Osteoblast (primary cell): ENCODE results near the gene NR2F6. TPM values are rescaled to one million over a fixed set of nuclear protein-coding genes. Genes with fewer than 3 reads are reported as not detected.

Source experiments
- DNase-seq: peaks from one replicate; pipeline ENCODE4 v3.0.0; 2011; ENCODE audit warnings: low spot score, mixed read lengths; ENCODE audit not compliant: insufficient read length; ENCODE audit errors: missing footprints
- H2AFZ ChIP-seq: 2 replicates; pipeline ENCODE4 v1.6.0; 2011; ENCODE audit warnings: mild to moderate bottlenecking, low read length
- H3K27ac ChIP-seq: 2 replicates; pipeline ENCODE4 v1.5.1; 2011; ENCODE audit warnings: mild to moderate bottlenecking, low read depth, low read length, moderate library complexity
- H3K27me3 ChIP-seq: 2 replicates; pipeline ENCODE4 v1.6.0; 2012; ENCODE audit warnings: mild to moderate bottlenecking, control low read depth, inconsistent platforms, low read length, moderate library complexity; ENCODE audit not compliant: insufficient read depth
- H3K36me3 ChIP-seq: 2 replicates; pipeline ENCODE4 v1.5.1; 2011; ENCODE audit warnings: mild to moderate bottlenecking, low read length, control low read depth, moderate library complexity; ENCODE audit not compliant: insufficient read depth
- H3K4me1 ChIP-seq: 2 replicates; pipeline ENCODE4 v1.5.1; 2011; ENCODE audit warnings: mild to moderate bottlenecking, low read length, control low read depth, moderate library complexity; ENCODE audit not compliant: insufficient read depth
- H3K4me2 ChIP-seq: 2 replicates; pipeline ENCODE4 v1.6.0; 2011; ENCODE audit warnings: mild to moderate bottlenecking, low read length; ENCODE audit not compliant: insufficient read depth
- H3K4me3 ChIP-seq: fragments of 200-600 bp; sonication (generic); 3 replicates; pipeline ENCODE4 v1.5.1; 2012; ENCODE audit warnings: mild to moderate bottlenecking, low read length, inconsistent platforms; ENCODE audit not compliant: insufficient read depth
- H3K79me2 ChIP-seq: 2 replicates; pipeline ENCODE4 v1.6.0; 2012; ENCODE audit warnings: mild to moderate bottlenecking, low read length, control low read depth, inconsistent platforms; ENCODE audit not compliant: insufficient read depth
- H3K9me3 ChIP-seq: 2 replicates; pipeline ENCODE4 v1.5.1; 2011; ENCODE audit warnings: low read depth, low read length, control low read depth
- H4K20me1 ChIP-seq: 2 replicates; pipeline ENCODE4 v1.6.0; 2012; ENCODE audit warnings: mild to moderate bottlenecking, low read length, control low read depth; ENCODE audit not compliant: insufficient read depth
- total RNA-seq: library from RNA; depleted of rRNA; stranded (reverse); fragments of >200 nt; gene quantifications from 2 replicates; pipeline ENCODE4 v1.2.3, GENCODE V29; 2012
- TF ChIP-seq, protein P1 (sequence below): IDR thresholded peaks from 2 replicates; pipeline ENCODE4 v1.5.1; 2011; ENCODE audit warnings: mild to moderate bottlenecking, low read depth, low read length, moderate library complexity; ENCODE audit errors: extremely low read depth

NR2F6 gene
- total RNA-seq, 1 donor, result 32.2 TPM

DNA sequence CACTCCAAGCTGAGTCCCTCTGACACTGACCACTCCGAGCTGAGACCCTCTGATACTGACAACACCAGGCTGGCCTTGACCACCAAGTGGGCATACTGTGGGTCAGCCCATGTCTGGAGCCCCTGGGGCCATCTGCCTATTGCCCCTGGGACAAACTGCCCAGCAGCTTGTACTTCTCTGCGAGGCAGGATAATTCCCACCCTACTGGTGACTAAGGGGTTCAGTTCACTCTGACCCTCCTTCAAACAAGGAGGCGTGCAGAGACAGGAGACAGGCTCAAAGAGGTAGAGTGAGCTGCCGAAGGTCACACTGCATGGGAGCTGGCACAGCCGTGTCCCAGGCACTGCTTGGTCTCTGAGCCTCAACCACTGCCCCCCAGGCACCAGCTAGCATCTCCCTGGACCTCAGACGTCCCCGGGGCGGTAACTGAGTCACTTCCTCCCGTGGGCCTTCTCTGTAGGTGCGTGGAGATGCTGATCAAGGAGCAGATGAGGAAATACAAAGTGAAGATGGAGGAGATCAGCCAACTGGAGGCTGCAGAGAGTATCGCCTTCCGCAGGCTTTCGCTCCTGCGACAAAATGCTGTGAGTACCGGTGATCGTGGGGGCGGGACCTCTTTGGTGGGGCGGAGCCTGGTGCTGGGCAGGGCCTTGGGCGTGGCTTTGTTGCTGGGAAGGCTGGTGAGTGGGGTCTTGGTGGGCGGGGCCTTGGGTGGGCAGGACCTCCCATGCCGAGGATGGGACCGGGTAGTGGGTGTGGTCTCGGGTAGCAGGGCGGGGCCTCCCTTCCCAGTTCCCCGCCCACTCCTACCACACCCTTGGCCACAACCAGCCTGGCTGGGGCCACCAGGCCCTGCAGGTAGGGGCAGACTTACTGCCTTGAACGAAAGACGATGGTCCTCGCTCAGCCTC is 36.3 kb downstream of the NR2F6 start:
- Histone ChIP-seq H3K79me2 (no peaks in the 10 kb centered on the region), H2AFZ (no peak overlapping the region), H3K4me2 (no peak overlapping the region), H3K9me3 (no peaks in the 10 kb centered on the region), H4K20me1 (peaks cover 9% of the 10 kb centered on the region), H3K4me1 (peaks cover 4% of the 10 kb centered on the region), H3K27me3 (no peaks in the 10 kb centered on the region), H3K27ac (no peak overlapping the region), H3K4me3 (no peak overlapping the region), H3K36me3 (peaks cover 59% of the 10 kb centered on the region)
- TF ChIP-seq, protein P1, sequence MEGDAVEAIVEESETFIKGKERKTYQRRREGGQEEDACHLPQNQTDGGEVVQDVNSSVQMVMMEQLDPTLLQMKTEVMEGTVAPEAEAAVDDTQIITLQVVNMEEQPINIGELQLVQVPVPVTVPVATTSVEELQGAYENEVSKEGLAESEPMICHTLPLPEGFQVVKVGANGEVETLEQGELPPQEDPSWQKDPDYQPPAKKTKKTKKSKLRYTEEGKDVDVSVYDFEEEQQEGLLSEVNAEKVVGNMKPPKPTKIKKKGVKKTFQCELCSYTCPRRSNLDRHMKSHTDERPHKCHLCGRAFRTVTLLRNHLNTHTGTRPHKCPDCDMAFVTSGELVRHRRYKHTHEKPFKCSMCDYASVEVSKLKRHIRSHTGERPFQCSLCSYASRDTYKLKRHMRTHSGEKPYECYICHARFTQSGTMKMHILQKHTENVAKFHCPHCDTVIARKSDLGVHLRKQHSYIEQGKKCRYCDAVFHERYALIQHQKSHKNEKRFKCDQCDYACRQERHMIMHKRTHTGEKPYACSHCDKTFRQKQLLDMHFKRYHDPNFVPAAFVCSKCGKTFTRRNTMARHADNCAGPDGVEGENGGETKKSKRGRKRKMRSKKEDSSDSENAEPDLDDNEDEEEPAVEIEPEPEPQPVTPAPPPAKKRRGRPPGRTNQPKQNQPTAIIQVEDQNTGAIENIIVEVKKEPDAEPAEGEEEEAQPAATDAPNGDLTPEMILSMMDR, result no peak
- peak; percentile 89 for DNase-seq

DNA sequence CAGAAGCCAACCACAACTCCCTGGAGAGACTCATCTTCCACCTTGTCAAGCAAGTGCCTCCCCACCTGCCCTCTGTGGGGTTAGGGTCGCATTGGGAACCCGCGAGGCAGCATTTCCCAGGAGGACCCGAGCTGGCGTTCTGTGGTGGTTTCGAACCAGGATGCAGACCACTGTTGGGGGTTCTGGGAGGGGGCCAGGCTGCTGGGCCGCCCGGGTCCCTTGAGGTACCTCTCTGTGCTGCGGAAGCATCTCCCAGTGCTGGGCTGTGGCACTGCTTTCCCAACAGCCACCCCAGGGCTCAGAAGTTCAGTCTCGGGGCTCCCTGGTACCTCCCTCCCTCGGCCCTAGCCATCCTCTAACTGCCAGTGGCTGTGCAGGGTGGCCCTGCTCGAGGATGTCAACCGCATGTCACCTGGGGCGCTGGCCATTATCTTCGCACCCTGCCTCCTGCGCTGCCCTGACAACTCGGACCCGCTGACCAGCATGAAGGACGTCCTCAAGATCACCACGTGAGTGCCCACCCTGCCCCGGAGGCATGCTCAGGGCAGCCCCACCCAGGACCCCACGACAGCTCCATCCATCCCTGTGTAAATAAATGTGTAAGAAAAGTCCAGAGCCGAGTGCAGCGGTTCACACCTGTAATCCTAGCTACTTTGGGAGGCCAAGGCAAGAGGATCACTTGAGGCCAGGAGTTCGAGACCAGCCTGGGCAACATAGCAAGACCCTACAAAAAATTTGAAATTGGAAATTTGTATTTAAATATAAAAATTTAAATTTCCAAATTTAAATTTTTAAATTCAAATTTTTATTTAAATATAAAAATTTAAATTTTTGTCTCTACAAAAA is 38.8 kb downstream of the NR2F6 start:
- Histone ChIP-seq H3K9me3 (no peaks in the 10 kb centered on the region), H3K4me2 (no peak overlapping the region), H3K4me3 (no peak overlapping the region), H3K27ac (no peak overlapping the region), H3K79me2 (no peaks in the 10 kb centered on the region), H4K20me1 (peaks cover 15% of the 10 kb centered on the region), H3K4me1 (peaks cover 4% of the 10 kb centered on the region), H2AFZ (no peak overlapping the region), H3K36me3 (peaks cover 64% of the 10 kb centered on the region), H3K27me3 (no peaks in the 10 kb centered on the region)
- peak; percentile 44 for DNase-seq
- TF ChIP-seq, protein P1, result no peak

DNA sequence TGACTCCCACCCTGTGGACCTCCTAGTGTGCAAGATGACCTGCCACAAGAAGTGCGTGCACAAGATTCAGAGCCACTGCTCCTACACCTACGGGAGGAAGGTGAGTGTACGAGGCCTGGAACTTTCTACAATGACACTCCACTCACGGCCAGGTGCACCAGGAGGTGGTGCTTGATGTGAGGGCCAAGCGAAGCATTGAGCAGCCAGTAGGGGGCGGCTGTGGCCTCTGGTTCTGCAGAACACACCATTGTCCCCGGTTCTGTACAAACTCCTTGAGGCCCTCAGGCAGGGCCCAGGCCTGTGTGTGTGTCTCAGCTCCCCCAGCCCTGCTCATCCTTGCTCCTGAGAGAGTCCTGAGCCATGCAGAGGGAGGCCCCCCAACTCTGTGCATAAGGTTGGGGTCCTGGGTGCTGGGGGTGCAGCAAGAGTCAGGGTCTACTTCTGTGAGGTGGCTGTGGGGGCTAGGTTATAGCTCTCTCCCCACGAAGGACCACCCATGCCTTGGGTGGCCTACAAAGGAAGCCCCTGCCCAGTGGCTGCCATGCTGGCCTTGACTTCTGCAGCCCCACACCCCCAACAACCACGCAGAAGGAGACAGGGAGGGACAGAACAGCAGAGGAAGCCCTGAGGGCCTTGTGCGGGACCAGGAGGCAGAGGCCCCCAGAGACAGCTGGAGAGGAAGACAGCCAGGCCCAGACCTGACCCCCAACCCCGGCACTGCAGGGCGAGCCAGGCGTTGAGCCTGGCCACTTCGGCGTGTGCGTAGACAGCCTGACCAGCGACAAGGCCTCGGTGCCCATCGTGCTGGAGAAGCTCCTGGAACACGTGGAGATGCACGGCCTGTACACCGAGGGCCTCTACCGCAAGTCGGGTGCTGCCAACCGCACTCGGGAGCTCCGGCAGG is 40.2 kb downstream of the NR2F6 start:
- peaks cover 70% of the 10 kb centered on the region for H3K36me3 ChIP-seq
- peak; percentile 93 for DNase-seq
- TF ChIP-seq, protein P1, result peak; percentile 58

More for the DNA sequence above, 40.2 kb downstream of the NR2F6 start:
- H2AFZ ChIP-seq, result no peak overlapping the region
- no peaks in the 10 kb centered on the region for H3K79me2 ChIP-seq
- peaks cover 4% of the 10 kb centered on the region for H3K4me1 ChIP-seq
- no peaks in the 10 kb centered on the region for H3K27me3 ChIP-seq
- H4K20me1 ChIP-seq, result peaks cover 15% of the 10 kb centered on the region
- no peaks in the 10 kb centered on the region for H3K9me3 ChIP-seq
- no peak overlapping the region for H3K4me2 ChIP-seq
- H3K4me3 ChIP-seq, result no peak overlapping the region
- no peak overlapping the region for H3K27ac ChIP-seq
